Activated naive CD4-positive, alpha-beta T cell (primary cell): ENCODE measurements around the gene LIN54.
"Not testable (repeated sequence)": the region's sequence is repeated elsewhere in the genome, so short reads cannot be mapped to it uniquely, and the experiment has no call there.

Experiments
- DNase-seq, 4 experiments: peaks; one replicate each; lab custom pipeline; 2025; lab: John Stamatoyannopoulos, UW

Gene LIN54

DNA sequence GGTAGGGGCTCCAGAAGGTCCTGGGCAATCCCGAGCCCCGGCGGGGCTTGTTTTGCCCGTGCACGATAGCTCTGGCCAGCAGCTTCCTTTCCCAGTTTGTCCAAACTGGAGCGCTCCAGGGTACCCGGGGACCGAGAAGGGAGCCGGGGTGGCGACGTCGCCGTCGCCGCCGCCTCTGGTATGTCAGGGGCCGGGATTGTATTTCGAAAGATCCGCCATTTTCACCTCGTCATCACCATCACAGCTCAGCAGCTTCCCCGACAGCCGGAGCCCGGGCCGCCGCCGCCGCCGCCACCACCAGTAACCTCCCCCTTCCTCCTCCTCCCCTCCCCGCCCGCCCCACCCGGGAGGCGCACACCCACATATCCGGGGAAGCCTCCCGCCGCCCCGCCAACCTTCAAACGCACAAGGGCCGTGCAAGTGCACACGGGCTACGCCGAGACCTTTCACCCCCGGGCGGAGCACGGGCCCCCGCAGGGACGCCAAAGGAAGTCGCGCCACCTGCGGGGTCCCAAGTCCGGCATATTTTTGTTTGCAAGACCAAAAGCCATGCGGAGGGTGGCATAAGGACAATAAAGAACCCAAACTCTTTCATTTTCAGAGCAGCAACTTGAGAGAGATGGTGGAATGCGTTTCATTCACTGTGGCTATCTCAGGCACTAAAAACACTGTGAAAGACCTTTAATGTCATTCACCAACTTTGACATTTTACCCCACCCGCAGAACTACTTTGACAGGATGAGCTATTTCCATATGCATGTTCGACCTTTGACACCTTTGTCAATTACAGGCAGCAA is at the start of gene LIN54:
Gene LIN54 (minus strand): TSS at position 302 of the 797 bp plus-strand sequence. CDS start 25,979 bp downstream, outside the sequence.
- DNase-seq, result peak; percentile 52 to 85 (median 68)

GRCh38 chr4:83054928-83055327 is 44.3 kb upstream of the LIN54 start:
- DNase-seq, result no peak

- DNase-seq, result not testable (repeated sequence)
Observed at GRCh38 chr4:83048781-83049180, 38.2 kb upstream of the LIN54 start.

- DNase-seq, result no peak
Observed at GRCh38 chr4:83046693-83047473, 36.3 kb upstream of the LIN54 start.

- DNase-seq, result no peak
Observed at GRCh38 chr4:83043801-83044407, 33.3 kb upstream of the LIN54 start.

DNA sequence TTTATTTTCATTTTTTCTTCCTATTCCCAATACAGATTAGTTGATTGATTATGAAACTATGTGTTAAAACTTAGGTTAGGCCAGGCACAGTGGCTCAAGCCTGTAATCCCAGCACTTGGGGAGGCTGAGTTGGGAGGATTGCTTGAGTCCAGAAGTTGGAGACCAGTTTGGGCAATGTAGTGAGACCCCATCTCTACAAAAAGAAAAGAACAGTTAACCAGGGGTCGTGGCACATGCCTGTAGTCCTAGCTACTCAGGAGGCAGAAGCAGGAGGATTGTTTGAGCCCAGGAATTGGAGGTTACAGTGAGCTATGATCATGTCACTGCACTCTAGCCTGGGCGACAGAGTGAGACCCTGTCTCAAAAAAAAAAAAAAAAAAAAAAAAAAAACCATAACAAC is 32.5 kb upstream of the LIN54 start:
- DNase-seq, result not testable (repeated sequence)

DNA sequence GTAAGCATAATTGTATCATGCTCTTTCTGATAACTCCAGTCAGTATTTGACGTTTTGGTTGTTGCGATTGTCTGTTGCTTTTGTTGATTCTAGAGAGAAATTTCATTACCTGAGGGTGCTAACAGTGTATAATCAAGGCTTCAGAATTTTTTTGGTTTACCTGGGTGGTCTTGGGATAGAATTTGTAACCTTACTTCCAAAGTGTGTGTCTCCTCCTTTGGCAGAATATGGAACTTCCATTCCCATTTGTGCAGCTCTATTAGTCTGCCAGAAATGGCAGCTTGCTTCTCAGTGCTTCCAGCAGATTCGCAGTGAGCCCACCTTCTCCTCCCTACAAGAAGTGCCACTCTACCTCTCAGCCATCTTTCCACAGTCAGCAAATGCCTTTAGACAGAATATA is 29.6 kb upstream of the LIN54 start:
- DNase-seq, result no peak

DNA sequence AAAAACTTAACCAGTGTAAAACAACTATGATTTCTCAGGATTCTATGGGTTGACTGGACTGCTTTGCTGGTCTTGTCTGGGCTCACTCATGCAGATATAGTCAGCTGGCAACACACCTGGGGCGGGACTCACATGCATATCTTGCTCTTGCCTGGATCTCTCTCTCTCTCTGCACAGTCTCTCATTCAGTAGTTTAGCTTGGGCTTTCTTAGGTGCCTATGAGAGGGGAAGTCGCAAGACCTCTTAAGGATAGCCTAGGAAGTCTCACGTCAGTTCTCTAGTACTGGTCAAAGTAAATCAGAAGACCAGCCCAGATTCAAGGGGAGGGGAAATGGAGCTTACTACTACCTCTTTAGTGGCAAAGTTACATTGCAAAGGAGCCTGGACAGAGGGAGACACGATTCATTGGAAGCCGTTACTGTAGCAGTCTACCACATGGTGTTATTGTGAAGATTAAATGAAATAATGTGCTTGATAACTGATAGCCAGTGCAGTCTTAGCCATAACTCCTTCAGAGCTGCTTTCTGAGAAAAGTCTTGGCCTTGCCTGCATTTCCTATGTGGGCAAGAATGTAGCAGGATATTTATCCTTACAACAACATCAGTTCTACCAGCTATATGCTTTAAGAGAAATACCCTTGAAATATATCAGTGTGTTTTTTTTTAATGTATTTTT is 26.5 kb upstream of the LIN54 start:
- no peak for DNase-seq

DNA sequence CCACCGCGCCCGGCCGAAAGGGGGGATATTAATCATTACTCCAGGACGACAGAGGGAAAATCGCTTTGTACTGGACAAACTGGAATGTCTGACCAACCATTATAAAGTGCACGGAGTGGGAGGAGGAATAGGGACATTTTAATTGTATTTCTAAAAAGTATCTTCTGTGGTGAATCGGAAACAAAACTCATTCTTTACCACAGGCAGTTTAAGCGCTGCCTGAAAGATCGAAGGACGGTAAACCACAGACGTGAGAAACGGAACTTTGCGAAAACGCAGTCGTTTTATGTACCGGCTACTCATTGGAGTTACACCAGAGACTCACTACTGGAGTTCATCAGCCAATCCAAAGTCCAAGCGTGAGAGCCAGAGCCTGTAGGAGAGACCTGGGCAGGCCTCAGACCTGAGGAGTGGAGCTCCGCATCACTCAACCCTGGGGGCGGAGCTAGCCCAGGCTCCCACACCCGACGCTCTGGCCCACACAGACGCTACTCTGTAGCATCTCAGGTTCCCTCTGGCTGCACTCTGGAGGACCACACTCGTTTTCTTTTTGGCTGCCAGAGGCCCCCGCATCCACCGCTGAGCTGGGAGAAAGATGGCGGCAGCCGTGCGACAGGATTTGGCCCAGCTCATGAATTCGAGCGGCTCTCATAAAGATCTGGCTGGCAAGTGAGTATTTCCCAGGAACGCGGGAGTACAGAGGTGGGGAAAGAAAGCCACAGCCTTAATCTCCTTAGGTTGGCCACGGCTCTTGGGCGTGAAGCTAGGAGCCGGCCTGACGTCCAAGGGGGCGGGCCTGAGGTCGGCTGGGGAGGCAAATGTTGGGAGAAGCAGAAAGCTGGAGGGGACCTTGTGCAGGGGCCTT is 24.2 kb upstream of the LIN54 start, which contains the start of gene COPS4:
Gene COPS4 (plus strand): TSS at position 554 of the 865 bp plus-strand sequence. CDS start 42 bp downstream, at position 596.
- DNase-seq, result peak; percentile 62 to 90 (median 76)

DNA sequence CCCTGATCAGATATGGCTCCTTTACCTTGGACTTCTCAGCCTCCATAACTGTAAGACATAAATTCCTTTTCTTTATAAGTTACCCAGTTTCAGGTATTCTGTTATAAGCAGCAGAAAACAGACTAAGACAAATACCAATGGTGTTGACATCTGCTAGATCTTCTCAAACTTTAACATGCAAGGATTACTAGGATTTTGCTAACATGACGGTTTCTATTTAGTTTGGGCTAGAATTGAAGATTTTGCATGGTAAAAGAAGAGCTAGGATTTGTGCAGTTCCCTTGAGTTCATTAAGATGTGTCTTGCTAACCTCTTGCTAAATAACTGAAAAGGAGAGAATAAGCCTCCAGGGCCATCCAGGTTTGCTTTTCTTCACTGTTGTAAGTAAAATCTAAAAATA is 19.1 kb upstream of the LIN54 start:
- no peak for DNase-seq

DNA sequence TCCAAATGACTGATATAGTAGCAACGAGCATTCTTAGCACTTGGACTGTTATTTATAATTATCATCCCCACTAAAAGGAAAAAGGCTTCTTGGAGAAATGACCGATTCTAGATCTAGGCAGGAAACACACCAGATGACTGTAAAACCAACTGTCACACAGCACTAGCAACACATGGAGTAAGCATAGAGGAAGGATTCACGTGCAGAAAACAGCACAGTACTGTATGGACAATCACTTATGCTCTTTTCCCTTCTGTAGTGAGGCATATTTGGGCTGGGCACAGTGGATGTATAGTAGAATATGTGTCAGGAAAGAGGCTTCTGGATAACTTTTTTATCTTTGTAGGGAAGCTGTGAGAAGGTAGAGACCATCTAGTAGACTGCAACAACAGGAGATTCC is 18.4 kb upstream of the LIN54 start:
- no peak for DNase-seq

DNA sequence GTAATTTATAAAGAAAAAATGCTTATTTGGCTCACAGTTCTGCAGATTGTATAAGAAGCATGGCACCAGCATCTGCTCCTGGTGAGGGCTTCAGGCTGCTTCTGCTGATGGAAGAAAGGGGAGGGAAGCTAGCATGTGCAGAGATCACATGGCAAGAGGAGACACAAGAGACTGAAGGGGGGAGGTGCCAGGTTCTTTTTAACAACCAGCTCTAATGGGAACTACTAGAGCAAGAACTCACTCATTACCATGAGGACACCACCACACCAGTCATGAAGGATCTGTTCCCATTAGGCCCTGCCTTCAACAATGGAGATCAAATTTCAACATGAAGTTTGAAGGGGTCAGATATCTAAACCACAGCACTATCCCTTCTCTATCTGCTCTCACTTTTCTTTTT is 14.9 kb upstream of the LIN54 start:
- DNase-seq, result no peak

DNA sequence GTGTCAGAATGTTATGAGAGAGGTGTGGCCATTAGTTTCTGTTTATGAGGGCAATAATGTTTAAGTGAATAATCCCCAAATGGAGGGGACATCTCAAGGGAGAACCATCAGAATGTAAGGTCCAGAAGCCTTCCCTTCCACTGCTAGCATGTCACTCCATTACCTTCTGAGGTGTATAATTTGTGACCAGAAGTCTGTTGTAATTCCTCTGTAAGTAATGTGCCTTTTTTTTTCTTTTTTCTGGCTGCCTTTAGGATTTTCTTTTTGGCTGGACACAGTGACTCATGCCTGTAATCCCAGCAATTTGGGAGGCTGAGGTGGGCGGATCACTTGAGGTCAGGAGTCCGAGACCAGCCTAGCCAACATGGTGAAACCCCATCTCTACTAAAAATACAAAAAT is 13.6 kb upstream of the LIN54 start:
- no peak for DNase-seq

DNA sequence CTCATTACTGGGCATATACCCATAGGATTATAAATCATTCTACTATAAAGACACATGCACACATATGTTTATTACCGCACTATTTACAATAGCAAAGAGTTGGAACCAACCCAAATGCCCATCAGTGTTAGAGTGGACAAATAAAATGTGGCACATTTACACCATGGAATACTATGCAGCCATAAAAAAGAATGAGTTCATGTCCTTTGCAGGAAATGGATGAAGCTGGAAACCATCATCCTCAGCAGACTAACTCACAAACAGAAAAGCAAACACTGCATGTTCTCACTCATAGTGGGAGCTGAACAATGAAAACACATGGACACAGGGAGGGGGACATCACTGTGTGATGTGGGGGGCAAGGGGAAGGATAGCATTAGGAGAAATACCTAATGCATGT is 13.0 kb upstream of the LIN54 start:
- DNase-seq, result not testable (repeated sequence)

- DNase-seq, result no peak
Observed at GRCh38 chr4:83022724-83023450, 12.3 kb upstream of the LIN54 start.

DNA sequence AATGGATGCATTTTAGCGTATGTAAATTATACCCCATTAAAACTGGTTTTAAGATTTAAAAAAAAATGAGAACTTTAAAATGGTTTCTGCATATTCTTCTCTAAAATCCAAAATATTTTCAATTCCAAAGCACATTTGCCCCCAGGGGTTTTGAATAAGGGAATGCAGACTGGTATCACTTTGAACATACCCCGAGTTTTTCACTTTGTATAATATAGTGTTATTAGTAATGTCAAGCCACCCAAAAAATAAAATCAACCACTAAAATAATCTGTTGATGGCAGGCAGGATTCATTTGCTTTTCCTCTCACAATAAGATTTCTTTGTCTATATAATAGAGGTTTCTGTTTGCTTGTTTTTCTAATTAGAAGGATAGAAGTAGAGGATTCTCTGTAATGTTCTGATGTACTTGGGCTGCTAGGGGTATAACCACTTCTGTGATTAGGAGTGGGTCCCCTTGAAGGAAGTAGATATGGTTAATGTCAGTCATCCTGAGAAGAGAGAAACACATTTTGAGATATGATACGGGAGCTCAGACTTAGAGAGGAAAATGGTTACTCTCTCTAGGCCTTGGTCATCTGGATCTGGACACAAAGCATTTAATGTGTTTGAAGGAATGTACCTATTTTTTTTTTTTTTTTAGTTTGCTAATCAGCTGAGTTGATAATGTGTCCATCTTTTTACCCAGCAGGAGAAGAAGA is 9.3 kb upstream of the LIN54 start:
- no peak for DNase-seq

GRCh38 chr4:83013902-83014301 is 3.3 kb upstream of the LIN54 start:
- DNase-seq, result no peak

DNA sequence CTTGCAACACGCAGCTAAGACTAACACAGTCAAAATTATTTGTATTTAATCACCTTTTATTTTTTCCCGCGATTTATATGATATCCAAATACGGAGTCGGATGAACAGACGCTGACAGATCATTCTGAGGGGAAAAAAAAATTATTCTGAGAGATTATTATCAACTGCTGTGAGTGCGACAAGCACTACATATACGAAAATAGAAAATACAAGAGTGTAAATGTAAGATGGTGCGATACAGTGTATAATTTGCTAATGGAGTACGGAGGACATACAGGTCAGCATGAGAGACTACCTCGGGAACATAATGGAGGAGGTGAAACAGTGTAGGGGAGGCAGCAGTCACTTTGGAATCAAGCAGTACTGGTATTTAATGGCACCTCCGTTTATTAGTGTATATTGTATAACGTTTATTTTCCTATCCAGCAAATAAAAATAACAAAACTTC is 2.8 kb upstream of the LIN54 start:
- no peak for DNase-seq

- peak; percentile 94 to 97 (median 94) for DNase-seq
Observed at GRCh38 chr4:83012687-83013419, 2.2 kb upstream of the LIN54 start.
